Endothelial cell of umbilical vein (primary cell): ENCODE results near the gene AKAP12. TPM values are rescaled to one million over a fixed set of nuclear protein-coding genes. Genes with fewer than 3 reads are reported as not detected.

Experiments used
- BruUV-seq: library from RNA; stranded (reverse); fragments of 400-500 nt; replicated peaks from 2 replicates; lab custom pipeline; 2021; lab: Mats Ljungman, UMichigan
- CTCF ChIA-PET: fragments of 300-600, 350-600 bp; sonication (Branson Sonifier 250); formaldehyde crosslinking; loops from one replicate; lab custom pipeline; 2021; ENCODE audit warnings: antibody characterized with exemption, inconsistent platforms; lab: Charles Lee
- POLR2A ChIA-PET: fragments of 300-600, 350-600 bp; sonication (Branson Sonifier 250); formaldehyde crosslinking; loops from one replicate; lab custom pipeline; 2021; ENCODE audit warnings: antibody characterized with exemption, inconsistent platforms; lab: Charles Lee
- DNase-seq: peaks from one replicate; pipeline ENCODE4 v3.0.0-alpha.2; 2011; ENCODE audit warnings: low read depth, low spot score
- FAIRE-seq: peaks from 2 replicates; lab custom pipeline; 2011; peaks lifted over from hg19 to GRCh38; lab: Jason Lieb, UNC
- H2AFZ ChIP-seq: 2 replicates; pipeline ENCODE4 v1.6.0; 2012; ENCODE audit warnings: low read depth, low read length, control low read depth, inconsistent platforms
- H3K27ac ChIP-seq: 2 replicates; pipeline ENCODE4 v1.5.1; 2011; ENCODE audit warnings: low read depth, mild to moderate bottlenecking, control low read depth, low read length, moderate library complexity; ENCODE audit not compliant: insufficient read depth
- H3K27me3 ChIP-seq, 2 experiments: 2 replicates each; pipeline versions ENCODE4 v1.6.0 to v1.6.1; 2011; ENCODE audit warnings: low read length in 2 of 2, mixed read lengths in 1 of 2; ENCODE audit not compliant: control insufficient read depth in 2 of 2, insufficient read depth in 2 of 2
- H3K36me3 ChIP-seq, 2 experiments: 2 replicates in 1 of 2; 3 replicates in 1 of 2; pipeline ENCODE4 v1.5.1; 2011; ENCODE audit warnings: low read length in 2 of 2, mild to moderate bottlenecking in 1 of 2, moderate library complexity in 1 of 2; ENCODE audit not compliant: control insufficient read depth in 2 of 2, insufficient read depth in 2 of 2; ENCODE audit errors: extremely low read depth in 1 of 2
- H3K4me1 ChIP-seq: 3 replicates; pipeline ENCODE4 v1.5.1; 2011; ENCODE audit warnings: mild to moderate bottlenecking, low read length; ENCODE audit not compliant: control insufficient read depth, insufficient read depth; ENCODE audit errors: extremely low read depth
- H3K4me2 ChIP-seq: 2 replicates; pipeline ENCODE4 v1.6.1; 2011; ENCODE audit warnings: low read length, control low read depth, mixed read lengths; ENCODE audit not compliant: insufficient read depth
- H3K4me3 ChIP-seq, 3 experiments: fragments of 200-600 bp in 1 of 3; sonication (generic), shearing (Covaris generic) in 1 of 3; replicated peaks in 1 of 3; 2 replicates each; pipeline ENCODE4 v1.5.1; 2011 to 2016; ENCODE audit warnings: control low read depth in 3 of 3, low read length in 3 of 3, mild to moderate bottlenecking in 2 of 3, inconsistent platforms in 1 of 3, low read depth in 1 of 3, moderate library complexity in 1 of 3; ENCODE audit not compliant: insufficient read depth in 1 of 3
- H3K79me2 ChIP-seq: 2 replicates; pipeline ENCODE4 v1.6.0; 2012; ENCODE audit warnings: low read length, inconsistent platforms; ENCODE audit not compliant: control insufficient read depth, insufficient read depth
- H3K9ac ChIP-seq: replicated peaks from 2 replicates; pipeline ENCODE3; 2011; ENCODE audit warnings: low read length, control low read depth; ENCODE audit not compliant: insufficient read depth; ENCODE audit errors: extremely low read depth
- H3K9me1 ChIP-seq: replicated peaks from 3 replicates; pipeline ENCODE4 v1.6.0; 2011; ENCODE audit warnings: mild to moderate bottlenecking, low read length; ENCODE audit not compliant: control insufficient read depth, insufficient read depth; ENCODE audit errors: extremely low read depth
- H3K9me3 ChIP-seq: replicated peaks from 2 replicates; pipeline ENCODE4 v1.5.1; 2012; ENCODE audit warnings: low read length, inconsistent platforms; ENCODE audit not compliant: control insufficient read depth, insufficient read depth
- H4K20me1 ChIP-seq: replicated peaks from 2 replicates; pipeline ENCODE3; 2011; ENCODE audit warnings: mild to moderate bottlenecking, low read length; ENCODE audit not compliant: control insufficient read depth, insufficient read depth; ENCODE audit errors: extremely low read depth
- CTCF ChIP-seq, 2 donors: IDR thresholded peaks; 1 replicate in 1 of 2; 2 replicates in 1 of 2; pipeline ENCODE4 v1.5.1; 2011; ENCODE audit warnings: low read length in 2 of 2, mild to moderate bottlenecking in 2 of 2, moderate library complexity in 2 of 2, control low read depth in 1 of 2, inconsistent platforms in 1 of 2, low read depth in 1 of 2; ENCODE audit not compliant: insufficient read depth in 1 of 2; ENCODE audit errors: extremely low read depth in 1 of 2
- EZH2 ChIP-seq: IDR thresholded peaks from 2 replicates; pipeline ENCODE4 v1.6.1; 2012; ENCODE audit warnings: borderline replicate concordance, low read depth, mild to moderate bottlenecking, moderate library complexity, low read length, inconsistent platforms; ENCODE audit not compliant: severe bottlenecking
- FOS ChIP-seq: IDR thresholded peaks from 2 replicates; pipeline ENCODE4 v1.6.1; 2011; ENCODE audit warnings: mild to moderate bottlenecking, low read length, moderate library complexity, borderline replicate concordance; ENCODE audit not compliant: insufficient read depth
- GATA2 ChIP-seq: IDR thresholded peaks from 2 replicates; pipeline ENCODE4 v1.7.0; 2011; ENCODE audit warnings: low read depth, mild to moderate bottlenecking, moderate library complexity, mixed read lengths, low read length; ENCODE audit not compliant: insufficient read length, insufficient read depth
- JUN ChIP-seq: IDR thresholded peaks from 2 replicates; pipeline ENCODE4 v1.6.1; 2011; ENCODE audit warnings: borderline replicate concordance, low read depth; ENCODE audit not compliant: insufficient read length, insufficient read depth
- MAX ChIP-seq: IDR thresholded peaks from 2 replicates; pipeline ENCODE4 v1.6.1; 2011; ENCODE audit not compliant: insufficient read depth, insufficient read length
- MYC ChIP-seq: IDR thresholded peaks from one replicate; pipeline ENCODE4 v1.6.1; 2011; ENCODE audit warnings: mild to moderate bottlenecking, low read depth, low read length
- POLR2A ChIP-seq: IDR thresholded peaks from 2 replicates; pipeline ENCODE4 v1.6.1; 2012; ENCODE audit warnings: low read depth, mild to moderate bottlenecking, control low read depth, low read length
- POLR2AphosphoS5 ChIP-seq: IDR thresholded peaks from 2 replicates; pipeline ENCODE4 v1.6.1; 2012; ENCODE audit warnings: low read depth, mild to moderate bottlenecking, control low read depth, low read length, moderate library complexity; ENCODE audit not compliant: insufficient read depth
- dilution Hi-C: fragments of 300-500 bp; cut with MboI; formaldehyde crosslinking; loops from one replicate; pipeline ENCODE4 v1.15.0; 2019; ENCODE audit warnings: low sequenced_read_pairs; ENCODE audit not compliant: extremely low pct_ligation_motif_present
- intact Hi-C: fragments of 100-400 bp; cut with micrococcal nuclease; formaldehyde crosslinking; loops from one replicate; pipeline ENCODE4 v1.10.0; 2022
- polyA plus RNA-seq, 4 experiments: library from polyadenylated mRNA; depleted of rRNA in 3 of 4; stranded (reverse) in 3 of 4; unstranded in 1 of 4; fragments of >200 nt; gene quantifications; 2 replicates each; pipeline versions ENCODE4 v1.2.1 to v1.2.3, GENCODE V29; 2011 to 2012; ENCODE audit warnings: missing spikeins in 1 of 4
- total RNA-seq: library from RNA; stranded (reverse); gene quantifications from 2 replicates; pipeline ENCODE4 v1.2.3, GENCODE V29; 2021

AKAP12 gene
- total and polyA plus RNA-seq, 2 donors (not counting 3 experiments of a cell fraction or from before 2014, with no cell fraction given), result 46.9 to 340 TPM

- Histone ChIP-seq H3K9me1 (no peaks in the 10 kb centered on the region), H3K4me3 (no peak overlapping the region), H3K9ac (no peak overlapping the region), H3K4me2 (no peak overlapping the region), H3K36me3 (peaks cover 0 to 6% of the 10 kb centered on the region in 2 experiments), H3K9me3 (no peaks in the 10 kb centered on the region), H2AFZ (no peak overlapping the region), H4K20me1 (no peaks in the 10 kb centered on the region), H3K4me1 (peaks cover 25% of the 10 kb centered on the region), H3K27me3 (no peaks in the 10 kb centered on the region), H3K27ac (no peak overlapping the region), H3K79me2 (peaks cover 60% of the 10 kb centered on the region)
- TF ChIP-seq CTCF (IDR thresholded peaks at IDR 0.05; ENCODE audit: extremely low read depth in 1 of 2, insufficient read depth in 1 of 2, low read depth in 1 of 2, low read length in 2 of 2), result no peak
- TF ChIP-seq POLR2AphosphoS5, result no peak
- no peak for TF ChIP-seq EZH2
- no peak for TF ChIP-seq JUN
- no peak for TF ChIP-seq GATA2
- no peak for TF ChIP-seq MAX
- TF ChIP-seq POLR2A, result no peak
- TF ChIP-seq MYC, result no peak
- TF ChIP-seq FOS, result no peak
- ChIA-PET POLR2A (no interaction called here), CTCF (interaction anchor here (1.9 kb wide), 1 partner anchor 23 kb away, joined by 9 read pairs; no protein-coding TSS in a partner anchor)
- dilution Hi-C loops (no loop called here), intact Hi-C loops (no loop called here)
- FAIRE-seq (no peak), DNase-seq (no peak)
- BruUV-seq, result no TSS peak
Observed at GRCh38 chr6:151301547-151301946, 61.8 kb downstream of the AKAP12 start.
